Measurements from ENCODE around the gene TNFRSF21.
A peak's percentile ranks its signal among the peaks of the same experiment; 100 is the strongest.

The TNFRSF21 gene

DNA sequence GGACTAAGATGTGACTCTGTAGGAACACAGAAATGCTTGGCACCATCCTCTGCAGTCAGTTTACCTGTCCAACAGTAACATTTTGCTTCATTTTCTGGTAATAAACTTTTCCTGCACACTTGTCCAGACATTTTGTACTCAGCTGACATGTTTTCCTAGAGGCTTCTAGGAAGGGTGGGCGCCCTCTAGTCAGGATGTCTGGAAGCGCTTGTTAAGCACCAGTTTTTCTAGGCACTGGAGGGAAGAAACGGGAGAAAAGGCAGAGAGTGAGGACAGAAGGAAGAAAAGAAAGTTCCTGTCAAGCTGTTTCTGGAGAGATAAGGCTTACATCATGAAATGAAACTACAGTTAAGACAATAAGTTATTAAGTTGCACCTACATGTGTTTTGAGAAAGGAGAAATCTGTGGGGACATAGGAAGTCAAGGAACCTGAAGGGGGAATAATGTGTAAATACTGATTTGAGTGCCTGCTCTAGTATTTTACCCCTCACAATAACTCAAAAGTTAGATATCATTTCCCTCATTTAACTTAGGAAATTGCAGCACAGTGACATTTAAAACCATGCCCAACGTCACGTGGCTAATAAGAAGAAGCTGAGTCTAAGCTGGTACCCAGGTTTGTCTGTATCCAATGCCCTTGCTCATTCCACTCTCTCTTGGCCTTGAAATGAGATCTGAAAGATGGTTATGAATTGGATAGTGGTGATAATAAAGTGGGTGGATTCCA is 42.7 kb upstream of the TNFRSF21 start:
- H3K4me3 ChIP-seq (ENCODE audit: low read length), result no peak overlapping the region
- TF ChIP-seq, protein P1, sequence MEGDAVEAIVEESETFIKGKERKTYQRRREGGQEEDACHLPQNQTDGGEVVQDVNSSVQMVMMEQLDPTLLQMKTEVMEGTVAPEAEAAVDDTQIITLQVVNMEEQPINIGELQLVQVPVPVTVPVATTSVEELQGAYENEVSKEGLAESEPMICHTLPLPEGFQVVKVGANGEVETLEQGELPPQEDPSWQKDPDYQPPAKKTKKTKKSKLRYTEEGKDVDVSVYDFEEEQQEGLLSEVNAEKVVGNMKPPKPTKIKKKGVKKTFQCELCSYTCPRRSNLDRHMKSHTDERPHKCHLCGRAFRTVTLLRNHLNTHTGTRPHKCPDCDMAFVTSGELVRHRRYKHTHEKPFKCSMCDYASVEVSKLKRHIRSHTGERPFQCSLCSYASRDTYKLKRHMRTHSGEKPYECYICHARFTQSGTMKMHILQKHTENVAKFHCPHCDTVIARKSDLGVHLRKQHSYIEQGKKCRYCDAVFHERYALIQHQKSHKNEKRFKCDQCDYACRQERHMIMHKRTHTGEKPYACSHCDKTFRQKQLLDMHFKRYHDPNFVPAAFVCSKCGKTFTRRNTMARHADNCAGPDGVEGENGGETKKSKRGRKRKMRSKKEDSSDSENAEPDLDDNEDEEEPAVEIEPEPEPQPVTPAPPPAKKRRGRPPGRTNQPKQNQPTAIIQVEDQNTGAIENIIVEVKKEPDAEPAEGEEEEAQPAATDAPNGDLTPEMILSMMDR (conservative IDR thresholded peaks at IDR 0.05; ENCODE audit: low read length), result peak; percentile 25; the same call in 1 of the 2 replicates
- DNase-seq (ENCODE audit: low read depth), result no peak

DNA sequence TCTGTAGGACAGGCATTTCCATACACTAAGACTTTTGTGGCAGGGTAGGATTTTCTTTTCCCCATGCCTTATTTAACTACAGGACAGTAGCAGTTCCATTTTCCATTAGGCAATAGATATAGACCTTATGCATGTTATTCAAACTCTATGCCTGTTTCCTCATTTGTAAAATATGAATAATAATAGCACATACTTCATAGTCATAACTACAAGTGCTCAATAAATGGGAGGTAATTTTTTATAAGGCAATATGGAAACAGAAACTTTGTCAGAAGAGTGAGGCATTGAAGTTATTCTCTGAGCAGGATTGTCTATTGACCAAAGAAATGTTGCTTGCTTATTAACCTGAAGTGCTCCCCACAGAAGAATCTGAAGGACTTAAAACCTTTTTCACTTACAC is 41.9 kb upstream of the TNFRSF21 start:
- TF ChIP-seq, protein P1 (conservative IDR thresholded peaks at IDR 0.05; ENCODE audit: low read length), result no peak
- no peak for DNase-seq (ENCODE audit: low read depth)
- no peak overlapping the region for H3K4me3 ChIP-seq (ENCODE audit: low read length)

DNA sequence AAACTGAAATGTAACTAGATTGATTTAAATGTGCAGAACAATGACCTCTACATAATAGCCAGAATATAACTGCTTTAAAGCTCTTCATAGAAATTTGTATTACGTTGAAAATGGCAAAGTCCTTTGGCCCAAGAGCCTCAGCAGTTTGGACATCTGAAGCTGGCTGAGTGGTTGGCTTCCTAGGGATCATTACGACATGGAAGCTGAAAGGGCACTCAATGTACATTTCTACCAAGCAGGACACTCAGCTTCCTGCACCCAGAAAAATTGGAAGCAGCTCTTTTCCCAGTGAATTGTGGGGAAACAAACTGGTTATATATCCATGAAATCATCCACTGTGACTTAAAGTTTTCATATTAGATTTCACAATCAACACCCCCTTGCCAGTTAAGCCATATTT is 40.2 kb upstream of the TNFRSF21 start:
- TF ChIP-seq, protein P1 (conservative IDR thresholded peaks at IDR 0.05; ENCODE audit: low read length), result no peak
- no peak overlapping the region for H3K4me3 ChIP-seq (ENCODE audit: low read length)
- no peak for DNase-seq (ENCODE audit: low read depth)

DNA sequence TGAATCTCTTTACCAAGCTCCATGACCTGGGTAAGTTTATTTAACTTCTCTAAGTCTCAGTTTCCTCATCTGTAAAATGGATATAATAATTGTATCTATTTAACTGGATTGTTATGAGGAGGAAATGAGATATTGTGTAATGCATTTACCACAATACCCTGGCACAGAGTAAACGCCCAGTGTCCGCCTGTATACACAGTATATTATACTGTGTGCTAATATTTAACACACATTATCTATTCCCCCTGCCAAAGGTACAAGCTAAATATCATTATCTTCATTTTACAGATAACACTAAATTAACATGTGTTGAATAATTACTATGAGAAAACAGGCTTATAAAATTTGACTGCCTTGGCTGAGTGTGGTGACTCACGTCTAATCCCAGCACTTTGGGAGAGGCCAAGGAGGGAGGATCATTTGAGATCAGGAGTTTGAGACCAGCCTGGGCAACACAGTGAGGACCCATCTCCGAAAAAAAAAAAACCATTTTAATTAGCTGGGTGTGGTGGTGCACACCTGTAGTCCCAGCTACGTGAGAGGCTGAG is 38.7 kb upstream of the TNFRSF21 start:
- no peak overlapping the region for H3K4me3 ChIP-seq (ENCODE audit: low read length)
- no peak for DNase-seq (ENCODE audit: low read depth)
- TF ChIP-seq, protein P1 (conservative IDR thresholded peaks at IDR 0.05; ENCODE audit: low read length), result no peak

DNA sequence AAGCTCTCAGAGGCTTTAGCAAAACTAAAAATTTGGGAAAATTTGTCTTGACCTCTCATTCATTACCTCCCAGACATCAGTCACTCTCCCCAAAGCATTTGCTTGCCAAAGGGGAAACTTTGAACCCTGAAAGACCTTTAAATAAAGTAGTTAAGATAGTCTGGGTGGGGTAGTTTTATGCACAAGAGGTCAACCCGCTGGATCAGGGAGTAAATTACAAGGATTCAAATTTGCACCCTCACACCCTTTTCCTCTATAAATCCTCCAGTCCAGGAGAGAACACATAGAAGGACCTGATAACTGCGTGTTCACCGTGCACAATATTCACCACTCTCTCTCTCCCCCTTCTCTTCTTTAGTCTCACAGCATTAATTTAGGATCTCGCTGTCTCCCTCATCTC is 36.1 kb upstream of the TNFRSF21 start:
- TF ChIP-seq, protein P1 (conservative IDR thresholded peaks at IDR 0.05; ENCODE audit: low read length), result no peak
- no peak overlapping the region for H3K4me3 ChIP-seq (ENCODE audit: low read length)
- no peak for DNase-seq (ENCODE audit: low read depth)

DNA sequence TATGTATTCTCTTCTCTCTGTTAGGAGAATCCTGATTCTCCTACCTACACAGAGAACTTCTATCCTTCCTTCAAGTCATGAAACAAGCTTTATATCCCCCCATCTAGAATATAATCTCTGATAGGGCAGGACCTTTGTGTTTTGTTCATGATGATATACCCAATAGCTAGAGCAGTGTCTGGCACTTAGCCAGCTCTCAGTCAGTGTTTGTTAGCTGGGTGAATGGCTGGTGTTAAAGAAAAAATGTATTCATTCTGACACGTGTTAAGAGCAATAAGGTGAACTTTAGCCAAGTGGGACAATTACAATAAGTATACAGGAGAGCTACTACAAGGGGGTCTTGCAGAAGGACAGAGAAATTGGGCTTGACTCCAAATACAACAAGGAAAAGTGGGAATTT is 34.3 kb upstream of the TNFRSF21 start:
- TF ChIP-seq, protein P1 (conservative IDR thresholded peaks at IDR 0.05; ENCODE audit: low read length), result no peak
- no peak overlapping the region for H3K4me3 ChIP-seq (ENCODE audit: low read length)
- DNase-seq (ENCODE audit: low read depth), result no peak

DNA sequence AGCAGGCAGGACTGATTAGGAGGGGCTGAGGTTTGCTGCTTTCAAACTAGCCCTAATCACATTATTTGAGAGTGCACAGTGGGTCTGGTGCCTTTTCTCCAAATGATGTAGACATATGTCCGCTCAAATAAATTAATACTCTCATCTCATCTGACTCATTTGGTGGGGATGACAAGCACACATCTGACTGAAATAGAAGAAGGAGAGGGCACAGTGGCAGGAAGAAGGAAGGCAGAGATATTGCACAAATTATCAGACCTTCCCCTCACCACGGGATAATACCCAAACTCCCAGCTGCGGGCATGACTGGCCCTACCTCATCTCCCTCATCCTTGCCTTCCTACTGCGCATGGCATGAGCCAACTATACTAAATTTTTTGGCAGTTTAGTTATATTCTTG is 33.9 kb upstream of the TNFRSF21 start:
- TF ChIP-seq, protein P1 (conservative IDR thresholded peaks at IDR 0.05; ENCODE audit: low read length), result no peak
- H3K4me3 ChIP-seq (ENCODE audit: low read length), result no peak overlapping the region
- no peak for DNase-seq (ENCODE audit: low read depth)

Measured in AG10803 (cell line).